ENCODE measurements around the gene DLG2. TPM values are rescaled to one million over a fixed set of nuclear protein-coding genes. Genes with fewer than 3 reads are reported as not detected.
A peak's percentile ranks its signal among the peaks of the same experiment; 100 is the strongest.

Gene DLG2
- total and polyA plus RNA-seq, 2 of the 4 experiments (the other 2 are of a cell fraction): 0.31 to 0.36 TPM

DNA sequence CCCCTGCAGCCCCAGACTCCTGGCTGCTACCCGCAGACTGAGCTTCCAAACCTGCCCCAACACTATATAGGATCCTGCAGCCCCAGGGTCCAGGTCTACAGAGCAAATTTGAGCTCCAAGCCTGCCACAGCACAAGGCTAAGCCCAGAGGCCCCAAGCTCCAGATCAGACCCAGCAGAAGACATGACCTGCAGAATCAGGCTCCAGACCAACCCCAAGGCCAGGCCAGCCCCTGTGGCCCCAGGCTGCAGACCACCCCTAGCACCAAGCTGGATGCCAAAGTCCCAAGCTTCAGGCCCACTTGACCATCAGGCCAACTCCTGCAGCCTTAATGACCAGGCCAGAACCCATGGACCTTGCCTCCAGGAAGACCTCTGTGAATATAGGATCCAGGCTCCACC is 145.3 kb downstream of the DLG2 start:
- no peak overlapping the region for H4K8ac ChIP-seq (ENCODE audit: low read depth in 2 of 2, low read length in 2 of 2)
- H3K4ac ChIP-seq (ENCODE audit: low read depth, low read length): no peak overlapping the region
- no peak overlapping the region for H3K18ac ChIP-seq (ENCODE audit: low read depth, low read length)
- TF ChIP-seq FOS (IDR thresholded peaks at IDR 0.05; ENCODE audit: low read depth, low read length): no peak
- no peak for TF ChIP-seq MAZ (IDR thresholded peaks at IDR 0.05; ENCODE audit: borderline replicate concordance, low read depth, low read length)
- no peak for TF ChIP-seq RAD21 (IDR thresholded peaks at IDR 0.05; ENCODE audit: low read length)
- TF ChIP-seq NFE2L2 (IDR thresholded peaks at IDR 0.05; ENCODE audit: low read depth, low read length): no peak
- no peak for TF ChIP-seq BHLHE40 (IDR thresholded peaks at IDR 0.05; ENCODE audit: low read depth, low read length)
- no peak for TF ChIP-seq MAFK (IDR thresholded peaks at IDR 0.05; ENCODE audit: low read depth, low read length)
- TF ChIP-seq CEBPB (IDR thresholded peaks at IDR 0.05; ENCODE audit: low read depth, low read length): no peak
- TF ChIP-seq MXI1 (IDR thresholded peaks at IDR 0.05; ENCODE audit: borderline replicate concordance, low read depth, low read length): no peak
- no peak for TF ChIP-seq SMC3 (IDR thresholded peaks at IDR 0.05; ENCODE audit: low read depth, low read length)
- TF ChIP-seq, protein P1, sequence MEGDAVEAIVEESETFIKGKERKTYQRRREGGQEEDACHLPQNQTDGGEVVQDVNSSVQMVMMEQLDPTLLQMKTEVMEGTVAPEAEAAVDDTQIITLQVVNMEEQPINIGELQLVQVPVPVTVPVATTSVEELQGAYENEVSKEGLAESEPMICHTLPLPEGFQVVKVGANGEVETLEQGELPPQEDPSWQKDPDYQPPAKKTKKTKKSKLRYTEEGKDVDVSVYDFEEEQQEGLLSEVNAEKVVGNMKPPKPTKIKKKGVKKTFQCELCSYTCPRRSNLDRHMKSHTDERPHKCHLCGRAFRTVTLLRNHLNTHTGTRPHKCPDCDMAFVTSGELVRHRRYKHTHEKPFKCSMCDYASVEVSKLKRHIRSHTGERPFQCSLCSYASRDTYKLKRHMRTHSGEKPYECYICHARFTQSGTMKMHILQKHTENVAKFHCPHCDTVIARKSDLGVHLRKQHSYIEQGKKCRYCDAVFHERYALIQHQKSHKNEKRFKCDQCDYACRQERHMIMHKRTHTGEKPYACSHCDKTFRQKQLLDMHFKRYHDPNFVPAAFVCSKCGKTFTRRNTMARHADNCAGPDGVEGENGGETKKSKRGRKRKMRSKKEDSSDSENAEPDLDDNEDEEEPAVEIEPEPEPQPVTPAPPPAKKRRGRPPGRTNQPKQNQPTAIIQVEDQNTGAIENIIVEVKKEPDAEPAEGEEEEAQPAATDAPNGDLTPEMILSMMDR (conservative IDR thresholded peaks at IDR 0.05; ENCODE audit: low read depth, low read length): no peak
- TF ChIP-seq, protein P2, sequence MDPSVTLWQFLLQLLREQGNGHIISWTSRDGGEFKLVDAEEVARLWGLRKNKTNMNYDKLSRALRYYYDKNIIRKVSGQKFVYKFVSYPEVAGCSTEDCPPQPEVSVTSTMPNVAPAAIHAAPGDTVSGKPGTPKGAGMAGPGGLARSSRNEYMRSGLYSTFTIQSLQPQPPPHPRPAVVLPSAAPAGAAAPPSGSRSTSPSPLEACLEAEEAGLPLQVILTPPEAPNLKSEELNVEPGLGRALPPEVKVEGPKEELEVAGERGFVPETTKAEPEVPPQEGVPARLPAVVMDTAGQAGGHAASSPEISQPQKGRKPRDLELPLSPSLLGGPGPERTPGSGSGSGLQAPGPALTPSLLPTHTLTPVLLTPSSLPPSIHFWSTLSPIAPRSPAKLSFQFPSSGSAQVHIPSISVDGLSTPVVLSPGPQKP (IDR thresholded peaks at IDR 0.05; ENCODE audit: borderline replicate concordance, low read depth, low read length): no peak
- TF ChIP-seq RFX5 (IDR thresholded peaks at IDR 0.05; ENCODE audit: low read depth, low read length): no peak
- no peak for TF ChIP-seq RCOR1 (IDR thresholded peaks at IDR 0.05; ENCODE audit: insufficient replicate concordance, low read length)
- TF ChIP-seq, protein P3, sequence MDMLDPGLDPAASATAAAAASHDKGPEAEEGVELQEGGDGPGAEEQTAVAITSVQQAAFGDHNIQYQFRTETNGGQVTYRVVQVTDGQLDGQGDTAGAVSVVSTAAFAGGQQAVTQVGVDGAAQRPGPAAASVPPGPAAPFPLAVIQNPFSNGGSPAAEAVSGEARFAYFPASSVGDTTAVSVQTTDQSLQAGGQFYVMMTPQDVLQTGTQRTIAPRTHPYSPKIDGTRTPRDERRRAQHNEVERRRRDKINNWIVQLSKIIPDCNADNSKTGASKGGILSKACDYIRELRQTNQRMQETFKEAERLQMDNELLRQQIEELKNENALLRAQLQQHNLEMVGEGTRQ (IDR thresholded peaks at IDR 0.05; ENCODE audit: low read depth, low read length): no peak
- no peak for TF ChIP-seq CHD1 (IDR thresholded peaks at IDR 0.05; ENCODE audit: low read depth, low read length)
- TF ChIP-seq POLR2A (IDR thresholded peaks at IDR 0.05; ENCODE audit: low read depth, low read length): no peak
- in situ Hi-C loops (cut with MboI; ENCODE audit: low sequenced_read_pairs) (no loop called here), dilution Hi-C loops (cut with HindIII; ENCODE audit: low sequenced_read_pairs, unreplicated experiment) (no loop called here), intact Hi-C loops (cut with micrococcal nuclease) (no loop called here)
- H2AK5ac ChIP-seq (ENCODE audit: low read depth, low read length): no peak overlapping the region
- no peaks in the 10 kb centered on the region for H3K27me3 ChIP-seq (ENCODE audit: control insufficient read depth, insufficient read depth, low read length)
- H4K20me1 ChIP-seq (ENCODE audit: insufficient read depth, low read length): no peaks in the 10 kb centered on the region
- H3K4me1 ChIP-seq (ENCODE audit: control insufficient read depth, insufficient read depth, low read length): no peaks in the 10 kb centered on the region
- no peak overlapping the region for H2AK9ac ChIP-seq (replicated peaks; ENCODE audit: low read depth, low read length, poor library complexity)
- H3K4me3 ChIP-seq (ENCODE audit: insufficient read depth, low read depth, low read length): no peak overlapping the region
- no peaks in the 10 kb centered on the region for H3K36me3 ChIP-seq (ENCODE audit: control insufficient read depth, insufficient read depth, low read length)
- H3K56ac ChIP-seq (ENCODE audit: extremely low read depth, insufficient read depth, low read length): no peak overlapping the region
- no peak for ATAC-seq (ENCODE audit: low read depth)
- no peak overlapping the region for H2BK20ac ChIP-seq (ENCODE audit: low read depth, low read length)
- H3K9me1 ChIP-seq (ENCODE audit: insufficient read depth, low read length): no peaks in the 10 kb centered on the region
- no peak overlapping the region for H4K5ac ChIP-seq (ENCODE audit: low read depth, low read length)
- ChIA-PET POLR2A (ENCODE audit: unreplicated experiment) (no interaction called here), CTCF (no interaction called here)
- H3K9me3 ChIP-seq (ENCODE audit: control insufficient read depth, insufficient read depth, low read length): peaks cover 24% of the 10 kb centered on the region
- H3K9ac ChIP-seq (ENCODE audit: low read depth, low read length): no peak overlapping the region
- no TSS peak for BruUV-seq (replicated peaks)
- no peak for DNase-seq
- no CpG with 5 or more reads among the region's 1 CpG for WGBS, 2 experiments (ENCODE audit: extremely low coverage in 2 of 2, insufficient read length in 1 of 2)
- no peak overlapping the region for H2BK15ac ChIP-seq (ENCODE audit: low read depth, low read length)
- H3K14ac ChIP-seq (replicated peaks; ENCODE audit: low read depth, low read length): no peak overlapping the region
- H3K23ac ChIP-seq (ENCODE audit: low read depth, low read length): no peak overlapping the region
- peak overlapping the region; percentile 29 for H2AFZ ChIP-seq (replicated peaks; ENCODE audit: low read length, poor library complexity)
- H2BK5ac ChIP-seq (ENCODE audit: low read depth, low read length, poor library complexity, severe bottlenecking): no peak overlapping the region
- H3K4me2 ChIP-seq (ENCODE audit: low read depth, low read length): no peak overlapping the region
- H4K91ac ChIP-seq (ENCODE audit: insufficient read depth, low read depth, low read length): no peak overlapping the region
- no peak overlapping the region for H3K27ac ChIP-seq (ENCODE audit: insufficient read depth, low read length)
- no peak overlapping the region for H2BK120ac ChIP-seq (ENCODE audit: low read depth, low read length)
- no peaks in the 10 kb centered on the region for H3K79me1 ChIP-seq (ENCODE audit: low read depth in 1 of 2, low read length in 2 of 2)

Data from IMR-90 (cell line).